DND-41 (cell line): ENCODE results near the gene HSBP1L1.

Experiments
- ATAC-seq: fragments of 200-7000 bp; cut with Tn5 transposase; 3 replicates; pipeline ENCODE4 v1.9.1; 2021; ENCODE audit warnings: low read depth; ENCODE audit not compliant: insufficient read depth
- DNase-seq: peaks from one replicate; pipeline ENCODE4 v3.0.0-alpha.2; 2020
- H2AFZ ChIP-seq: 2 replicates; pipeline ENCODE4 v1.6.0; 2012; ENCODE audit warnings: low read depth, low read length
- H3K27ac ChIP-seq: 2 replicates; pipeline ENCODE4 v1.5.1; 2012; ENCODE audit warnings: low read length, inconsistent platforms
- H3K27me3 ChIP-seq: fragments of 200-600 bp; sonication (generic); 2 replicates; pipeline ENCODE4 v1.6.0; 2012; ENCODE audit warnings: low read length, mild to moderate bottlenecking, inconsistent platforms; ENCODE audit not compliant: insufficient read depth, poor library complexity
- H3K36me3 ChIP-seq: 2 replicates; pipeline ENCODE4 v1.5.1; 2012; ENCODE audit warnings: low read length, inconsistent platforms; ENCODE audit not compliant: insufficient read depth
- H3K4me1 ChIP-seq: 2 replicates; pipeline ENCODE4 v1.5.1; 2012; ENCODE audit warnings: mild to moderate bottlenecking, low read length; ENCODE audit not compliant: insufficient read depth
- H3K4me2 ChIP-seq: 2 replicates; pipeline ENCODE4 v1.6.0; 2012; ENCODE audit warnings: mild to moderate bottlenecking, moderate library complexity, low read length, inconsistent platforms; ENCODE audit not compliant: insufficient read depth
- H3K4me3 ChIP-seq, 2 experiments: fragments of 200-600 bp in 1 of 2; shearing (Covaris generic) in 1 of 2; 2 replicates each; pipeline ENCODE4 v1.5.1; 2012 to 2016; ENCODE audit warnings: inconsistent platforms in 2 of 2, low read length in 2 of 2, mild to moderate bottlenecking in 2 of 2, low read depth in 1 of 2, moderate library complexity in 1 of 2
- H3K79me2 ChIP-seq: 2 replicates; pipeline ENCODE4 v1.6.0; 2012; ENCODE audit warnings: low read length, inconsistent platforms; ENCODE audit not compliant: insufficient read depth
- H3K9ac ChIP-seq: 2 replicates; pipeline ENCODE4 v1.6.0; 2012; ENCODE audit warnings: low read depth, mild to moderate bottlenecking, inconsistent platforms, low read length, moderate library complexity
- H3K9me3 ChIP-seq: 2 replicates; pipeline ENCODE4 v1.5.1; 2012; ENCODE audit warnings: low read length, moderate library complexity, mild to moderate bottlenecking, inconsistent platforms; ENCODE audit not compliant: insufficient read depth, severe bottlenecking
- H4K20me1 ChIP-seq: 2 replicates; pipeline ENCODE4 v1.6.0; 2012; ENCODE audit warnings: low read length; ENCODE audit not compliant: insufficient read depth
- EZH2 ChIP-seq: IDR thresholded peaks from 3 replicates; pipeline ENCODE4 v1.6.1; 2012; ENCODE audit warnings: borderline replicate concordance, low read depth, mild to moderate bottlenecking, moderate library complexity, low read length, inconsistent platforms; ENCODE audit not compliant: severe bottlenecking
- TF ChIP-seq, protein P1 (sequence below): IDR thresholded peaks from 2 replicates; pipeline ENCODE4 v1.5.1; 2012; ENCODE audit warnings: borderline replicate concordance, low read length, moderate library complexity, mild to moderate bottlenecking; ENCODE audit not compliant: poor library complexity, severe bottlenecking; ENCODE audit errors: extremely low read depth

The HSBP1L1 gene

GRCh38 chr18:79923896-79924585, 40.4 kb upstream of the HSBP1L1 start:
- peaks cover 22% of the 10 kb centered on the region for H3K79me2 ChIP-seq
- peaks cover 14% of the 10 kb centered on the region; the same call in 1 of the 2 replicates for H4K20me1 ChIP-seq
- no peak overlapping the region for H3K9ac ChIP-seq
- peaks cover 31% of the 10 kb centered on the region for H3K36me3 ChIP-seq
- no peak for ATAC-seq
- H2AFZ ChIP-seq, result no peak overlapping the region
- H3K27ac ChIP-seq, result no peak overlapping the region
- no peak overlapping the region for H3K4me3 ChIP-seq
- H3K4me2 ChIP-seq, result no peak overlapping the region
- no peaks in the 10 kb centered on the region for H3K27me3 ChIP-seq
- TF ChIP-seq EZH2, result no peak
- TF ChIP-seq, protein P1, sequence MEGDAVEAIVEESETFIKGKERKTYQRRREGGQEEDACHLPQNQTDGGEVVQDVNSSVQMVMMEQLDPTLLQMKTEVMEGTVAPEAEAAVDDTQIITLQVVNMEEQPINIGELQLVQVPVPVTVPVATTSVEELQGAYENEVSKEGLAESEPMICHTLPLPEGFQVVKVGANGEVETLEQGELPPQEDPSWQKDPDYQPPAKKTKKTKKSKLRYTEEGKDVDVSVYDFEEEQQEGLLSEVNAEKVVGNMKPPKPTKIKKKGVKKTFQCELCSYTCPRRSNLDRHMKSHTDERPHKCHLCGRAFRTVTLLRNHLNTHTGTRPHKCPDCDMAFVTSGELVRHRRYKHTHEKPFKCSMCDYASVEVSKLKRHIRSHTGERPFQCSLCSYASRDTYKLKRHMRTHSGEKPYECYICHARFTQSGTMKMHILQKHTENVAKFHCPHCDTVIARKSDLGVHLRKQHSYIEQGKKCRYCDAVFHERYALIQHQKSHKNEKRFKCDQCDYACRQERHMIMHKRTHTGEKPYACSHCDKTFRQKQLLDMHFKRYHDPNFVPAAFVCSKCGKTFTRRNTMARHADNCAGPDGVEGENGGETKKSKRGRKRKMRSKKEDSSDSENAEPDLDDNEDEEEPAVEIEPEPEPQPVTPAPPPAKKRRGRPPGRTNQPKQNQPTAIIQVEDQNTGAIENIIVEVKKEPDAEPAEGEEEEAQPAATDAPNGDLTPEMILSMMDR, result no peak
- H3K4me1 ChIP-seq, result no peaks in the 10 kb centered on the region
- H3K9me3 ChIP-seq, result peaks cover under 1% of the 10 kb centered on the region
- no peak for DNase-seq

GRCh38 chr18:79924814-79925731, 39.4 kb upstream of the HSBP1L1 start:
- no peak for TF ChIP-seq EZH2
- TF ChIP-seq, protein P1, result no peak
- H3K4me2 ChIP-seq, result no peak overlapping the region
- H3K9ac ChIP-seq, result no peak overlapping the region
- H4K20me1 ChIP-seq, result peaks cover 14% of the 10 kb centered on the region; the same call in 1 of the 2 replicates
- H3K4me3 ChIP-seq, result no peak overlapping the region
- no peaks in the 10 kb centered on the region for H3K27me3 ChIP-seq
- DNase-seq (no peak), ATAC-seq (no peak)
- H3K4me1 ChIP-seq, result no peaks in the 10 kb centered on the region
- H3K79me2 ChIP-seq, result peaks cover 31% of the 10 kb centered on the region
- H2AFZ ChIP-seq, result no peak overlapping the region
- H3K27ac ChIP-seq, result no peak overlapping the region
- H3K9me3 ChIP-seq, result peaks cover 11% of the 10 kb centered on the region
- H3K36me3 ChIP-seq, result peaks cover 39% of the 10 kb centered on the region

DNA sequence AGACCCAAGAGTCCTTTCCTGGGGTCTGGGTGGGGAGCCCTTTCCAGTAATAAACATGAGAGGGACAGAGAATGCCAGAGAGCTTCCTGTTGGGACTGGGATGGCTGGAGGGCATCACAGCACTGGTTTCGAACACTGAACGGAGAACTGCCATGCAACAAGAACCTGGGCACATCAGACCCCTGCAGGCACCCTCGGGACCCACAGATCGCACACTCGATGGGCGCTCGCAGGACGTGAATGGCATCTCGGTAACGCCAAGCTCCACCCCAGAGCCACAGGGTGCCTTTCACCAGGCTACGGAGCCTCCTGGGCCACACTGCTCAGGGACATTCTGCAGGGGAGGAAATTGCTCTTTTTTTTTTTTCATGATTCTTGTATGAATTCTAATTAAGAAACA, 38.1 kb upstream of the HSBP1L1 start:
- DNase-seq, result no peak
- Histone ChIP-seq H4K20me1 (peaks cover 14% of the 10 kb centered on the region; the same call in 1 of the 2 replicates), H3K27me3 (no peaks in the 10 kb centered on the region), H3K79me2 (peaks cover 40% of the 10 kb centered on the region), H3K27ac (no peak overlapping the region), H3K36me3 (peaks cover 45% of the 10 kb centered on the region), H3K4me3 (no peak overlapping the region), H3K9me3 (peaks cover 22% of the 10 kb centered on the region), H3K4me2 (no peak overlapping the region), H2AFZ (no peak overlapping the region), H3K4me1 (no peaks in the 10 kb centered on the region), H3K9ac (no peak overlapping the region)
- no peak for ATAC-seq
- TF ChIP-seq EZH2, result no peak
- TF ChIP-seq, protein P1, result no peak
